ENCODE measurements around the gene MXD3.

DNA sequence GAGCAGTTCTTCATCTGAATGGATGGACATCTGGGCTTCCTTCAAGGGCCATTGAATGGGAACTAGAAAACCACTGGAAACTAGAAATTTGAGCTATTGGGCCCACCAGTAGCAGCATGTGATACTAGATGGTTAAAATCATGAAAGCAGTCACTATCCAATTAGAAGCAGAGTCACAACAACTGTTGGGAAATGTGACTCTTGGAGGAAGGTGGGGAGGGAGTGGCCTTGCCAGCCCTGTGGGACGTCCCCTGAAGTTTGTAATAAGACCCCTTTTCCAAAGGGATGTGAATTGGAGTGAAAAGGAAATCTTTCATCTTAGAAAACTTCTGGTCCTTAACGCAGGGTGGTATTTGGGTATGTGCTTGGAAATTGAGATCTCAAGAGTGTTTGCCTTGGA is 13.8 kb downstream of the MXD3 start:
- TF ChIP-seq CTCF (conservative IDR thresholded peaks at IDR 0.05; ENCODE audit: low read length) (no peak), EZH2phosphoT487 (IDR thresholded peaks at IDR 0.05; ENCODE audit: borderline replicate concordance, low read depth, low read length) (no peak)
